ENCODE results near the gene TBX10. TPM values are rescaled to one million over a fixed set of nuclear protein-coding genes. Genes with fewer than 3 reads are reported as not detected.

TBX10 gene
- total and polyA plus RNA-seq, 4 donors, result 0.12 to 0.43 TPM; not detected in 2

GRCh38 chr11:67645521-67646461 lies 6.2 kb upstream of the TBX10 start:
- whole genome bisulfite sequencing, result 86% methylated on average over 24 of the region's 24 CpGs
- Histone ChIP-seq H3K9me3 (ENCODE audit: control insufficient read depth in 4 of 4, low read length in 3 of 4) (no peaks in the 10 kb centered on the region), H3K9ac (ENCODE audit: low read depth in 1 of 2, low read length in 2 of 2) (no peak overlapping the region), H3K27ac (ENCODE audit: low read depth in 1 of 2, low read length in 2 of 2) (no peak overlapping the region), H3K27me3 (ENCODE audit: control insufficient read depth in 4 of 4, insufficient read depth in 4 of 4, low read length in 3 of 4) (no peaks in the 10 kb centered on the region), H3K4me1 (ENCODE audit: control insufficient read depth in 4 of 4, insufficient read depth in 4 of 4, low read length in 3 of 4) (peaks cover 2 to 20% (median 11%) of the 10 kb centered on the region in 4 donors), H3K4me3 (ENCODE audit: low read depth in 1 of 3, low read length in 3 of 3) (no peak overlapping the region), H3K36me3 (ENCODE audit: control insufficient read depth in 4 of 4, insufficient read depth in 3 of 4, low read depth in 1 of 4, low read length in 3 of 4) (peaks cover 0 to 6% (median 0%) of the 10 kb centered on the region in 4 donors)
- no peak for DNase-seq (ENCODE audit: low spot score)
- TF ChIP-seq RXRA (IDR thresholded peaks at IDR 0.05) (no peak), HNF4G (IDR thresholded peaks at IDR 0.05) (no peak), GABPA (IDR thresholded peaks at IDR 0.05 in 1 of 2, conservative IDR thresholded peaks at IDR 0.05 in 1 of 2) (no peak), RAD21 (IDR thresholded peaks at IDR 0.05) (no peak), JUND (IDR thresholded peaks at IDR 0.05) (no peak), ATF3 (IDR thresholded peaks at IDR 0.05) (no peak), MAX (IDR thresholded peaks at IDR 0.05) (no peak), ZBTB33 (IDR thresholded peaks at IDR 0.05) (no peak), CTCF (IDR thresholded peaks at IDR 0.05; ENCODE audit: low read depth, low read length, missing input control) (no peak), HNF4A (conservative IDR thresholded peaks at IDR 0.05) (no peak), YY1 (IDR thresholded peaks at IDR 0.05) (no peak), FOXA2 (IDR thresholded peaks at IDR 0.05) (no peak), SP1 (IDR thresholded peaks at IDR 0.05) (no peak), EGR1 (IDR thresholded peaks at IDR 0.05; ENCODE audit: low read depth in 2 of 2) (no peak), NR2F2 (IDR thresholded peaks at IDR 0.05) (no peak), REST (IDR thresholded peaks at IDR 0.05) (no peak), FOXA1 (IDR thresholded peaks at IDR 0.05) (no peak), TAF1 (conservative IDR thresholded peaks at IDR 0.05) (no peak)
